MM.1S (cell line): ENCODE measurements around the gene THAP12.
"Not testable (repeated sequence)": the region's sequence is repeated elsewhere in the genome, so short reads cannot be mapped to it uniquely, and the experiment has no call there.

Source experiments
- DNase-seq: peaks from one replicate; pipeline ENCODE4 v3.0.0-alpha.2; 2015
- H2AFZ ChIP-seq: fragments of 300-600 bp; sonication (generic); 2 replicates; pipeline ENCODE4 v1.6.0; 2016; ENCODE audit warnings: antibody characterized with exemption, low read length
- H3F3A ChIP-seq: fragments of 300-600 bp; sonication (generic); 2 replicates; pipeline ENCODE4 v1.6.1; 2016; ENCODE audit warnings: mild to moderate bottlenecking, antibody characterized with exemption, low read length, moderate library complexity, mixed read lengths; ENCODE audit not compliant: insufficient read depth
- H3K27ac ChIP-seq: fragments of 300-600 bp; sonication (generic); 2 replicates; pipeline ENCODE4 v1.5.1; 2016; ENCODE audit warnings: mild to moderate bottlenecking, low read length
- H3K27me3 ChIP-seq: fragments of 300-600 bp; sonication (generic); replicated peaks from 2 replicates; pipeline ENCODE4 v1.6.0; 2016; ENCODE audit warnings: low read length; ENCODE audit not compliant: insufficient read depth
- H3K36me3 ChIP-seq: fragments of 300-600 bp; sonication (generic); replicated peaks from 2 replicates; pipeline ENCODE4 v1.6.1; 2016; ENCODE audit warnings: mild to moderate bottlenecking, low read length, mixed read lengths; ENCODE audit not compliant: insufficient read depth
- H3K4me1 ChIP-seq: fragments of 300-600 bp; sonication (generic); 2 replicates; pipeline ENCODE4 v1.6.1; 2016; ENCODE audit warnings: low read length, mixed read lengths
- H3K4me2 ChIP-seq: fragments of 300-600 bp; sonication (generic); 2 replicates; pipeline ENCODE4 v1.6.0; 2016; ENCODE audit warnings: low read depth, low read length
- H3K4me3 ChIP-seq: fragments of 300-600 bp; sonication (generic); 2 replicates; pipeline ENCODE4 v1.5.1; 2016; ENCODE audit warnings: low read length, mixed read lengths
- H3K79me2 ChIP-seq: fragments of 300-600 bp; sonication (generic); 2 replicates; pipeline ENCODE4 v1.6.1; 2016; ENCODE audit warnings: mixed run types, low read length, mixed read lengths
- H3K9ac ChIP-seq: fragments of 300-600 bp; sonication (generic); 2 replicates; pipeline ENCODE4 v1.6.1; 2016; ENCODE audit warnings: low read length, mixed read lengths
- H3K9me2 ChIP-seq: fragments of 300-600 bp; sonication (generic); replicated peaks from 2 replicates; pipeline ENCODE4 v1.6.1; 2016; ENCODE audit warnings: mild to moderate bottlenecking, low read length, mixed read lengths; ENCODE audit not compliant: insufficient read depth
- H3K9me3 ChIP-seq: fragments of 300-600 bp; sonication (generic); replicated peaks from 2 replicates; pipeline ENCODE4 v1.6.1; 2016; ENCODE audit warnings: mild to moderate bottlenecking, low read length, mixed read lengths; ENCODE audit not compliant: insufficient read depth
- H4K20me1 ChIP-seq: fragments of 300-600 bp; sonication (generic); 2 replicates; pipeline ENCODE4 v1.6.1; 2016; ENCODE audit warnings: mild to moderate bottlenecking, low read length, moderate library complexity, mixed read lengths; ENCODE audit not compliant: insufficient read depth
- CTCF ChIP-seq: fragments of 300-600 bp; sonication (generic); IDR thresholded peaks from 2 replicates; pipeline ENCODE4 v1.5.1; 2016; ENCODE audit warnings: antibody characterized with exemption, low read length, mixed read lengths
- EZH2 ChIP-seq: fragments of 300-600 bp; sonication (generic); optimal IDR thresholded peaks from 2 replicates; pipeline ENCODE3; 2017; ENCODE audit warnings: low read depth, mild to moderate bottlenecking, antibody characterized with exemption, low read length, mixed read lengths
- EZH2phosphoT487 ChIP-seq: fragments of 300-600 bp; sonication (generic); IDR thresholded peaks from 2 replicates; pipeline ENCODE4 v1.6.1; 2018; ENCODE audit warnings: antibody characterized with exemption, low read length

Gene THAP12

GRCh38 chr11:76321820-76322524 lies 59.0 kb downstream of the THAP12 start:
- H3K4me2 ChIP-seq = no peak overlapping the region
- H3K4me1 ChIP-seq = no peaks in the 10 kb centered on the region
- no peak overlapping the region for H3K4me3 ChIP-seq
- TF ChIP-seq EZH2 (no peak), CTCF (no peak)
- H3K9ac ChIP-seq = no peak overlapping the region
- DNase-seq = no peak
- H4K20me1 ChIP-seq = no peaks in the 10 kb centered on the region
- no peaks in the 10 kb centered on the region for H3K79me2 ChIP-seq
- H3K9me2 ChIP-seq = no peaks in the 10 kb centered on the region
- H3K9me3 ChIP-seq = no peaks in the 10 kb centered on the region
- H3F3A ChIP-seq = no peaks in the 10 kb centered on the region
- no peak overlapping the region for H2AFZ ChIP-seq
- peaks cover 12% of the 10 kb centered on the region for H3K27me3 ChIP-seq
- H3K36me3 ChIP-seq = no peaks in the 10 kb centered on the region
- no peak overlapping the region for H3K27ac ChIP-seq

GRCh38 chr11:76321340-76321739 lies 59.6 kb downstream of the THAP12 start:
- Histone ChIP-seq H4K20me1 (no peaks in the 10 kb centered on the region), H3K4me2 (no peak overlapping the region), H3K4me1 (no peaks in the 10 kb centered on the region), H3F3A (no peaks in the 10 kb centered on the region), H3K36me3 (no peaks in the 10 kb centered on the region), H2AFZ (no peak overlapping the region), H3K79me2 (no peaks in the 10 kb centered on the region), H3K9ac (no peak overlapping the region), H3K4me3 (no peak overlapping the region), H3K9me2 (no peaks in the 10 kb centered on the region), H3K27me3 (peaks cover 12% of the 10 kb centered on the region), H3K27ac (no peak overlapping the region), H3K9me3 (no peaks in the 10 kb centered on the region)
- TF ChIP-seq EZH2phosphoT487 = no peak
- no peak for TF ChIP-seq CTCF
- no peak for TF ChIP-seq EZH2
- no peak for DNase-seq

GRCh38 chr11:76320929-76321328 lies 60.0 kb downstream of the THAP12 start:
- Histone ChIP-seq H3K9me3 (no peaks in the 10 kb centered on the region), H2AFZ (no peak overlapping the region), H3K27me3 (peaks cover 12% of the 10 kb centered on the region), H3K9me2 (no peaks in the 10 kb centered on the region), H4K20me1 (no peaks in the 10 kb centered on the region), H3K4me1 (no peaks in the 10 kb centered on the region), H3K4me3 (no peak overlapping the region), H3K36me3 (no peaks in the 10 kb centered on the region), H3K79me2 (no peaks in the 10 kb centered on the region), H3F3A (no peaks in the 10 kb centered on the region), H3K27ac (no peak overlapping the region), H3K4me2 (no peak overlapping the region), H3K9ac (no peak overlapping the region)
- no peak for DNase-seq
- no peak for TF ChIP-seq EZH2
- no peak for TF ChIP-seq CTCF
- TF ChIP-seq EZH2phosphoT487 = no peak

GRCh38 chr11:76319798-76320197 lies 61.1 kb downstream of the THAP12 start:
- H3K27ac ChIP-seq, H3F3A ChIP-seq: not testable (repeated sequence)

More at GRCh38 chr11:76319798-76320197, 61.1 kb downstream of the THAP12 start:
- not testable (repeated sequence) for H3K4me3 ChIP-seq, H3K9me3 ChIP-seq, H3K79me2 ChIP-seq, H3K4me2 ChIP-seq, H3K9me2 ChIP-seq, H3K4me1 ChIP-seq, H3K36me3 ChIP-seq, DNase-seq, H2AFZ ChIP-seq, H3K9ac ChIP-seq, H4K20me1 ChIP-seq
- H3K27me3 ChIP-seq = peaks cover 12% of the 10 kb centered on the region
